ENCODE measurements around the gene EIPR1.

The EIPR1 gene

GRCh38 chr2:3174626-3175567 lies 202.7 kb downstream of the EIPR1 start:
- no peak for DNase-seq (ENCODE audit: low spot score)

DNA sequence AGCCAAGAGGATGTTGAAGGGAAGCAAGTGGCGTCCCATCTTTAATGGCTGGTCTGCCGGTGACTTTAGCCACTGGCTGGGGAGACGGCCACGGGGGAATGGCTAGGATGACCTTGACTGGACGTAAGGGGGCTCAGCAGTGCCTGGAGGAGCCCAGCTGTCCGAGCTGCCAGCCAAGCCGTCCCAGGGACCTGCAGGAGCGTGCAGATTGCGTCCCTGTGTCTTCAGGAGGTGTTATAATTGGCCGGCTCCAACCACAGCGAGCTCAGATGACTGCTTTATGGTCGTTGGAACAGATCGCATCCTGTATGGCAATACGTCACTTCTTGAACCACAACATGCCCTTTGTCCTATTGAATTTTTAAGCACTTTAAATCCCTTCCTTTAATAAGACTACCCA lies 204.6 kb downstream of the EIPR1 start:
- DNase-seq (ENCODE audit: low spot score), result no peak

DNA sequence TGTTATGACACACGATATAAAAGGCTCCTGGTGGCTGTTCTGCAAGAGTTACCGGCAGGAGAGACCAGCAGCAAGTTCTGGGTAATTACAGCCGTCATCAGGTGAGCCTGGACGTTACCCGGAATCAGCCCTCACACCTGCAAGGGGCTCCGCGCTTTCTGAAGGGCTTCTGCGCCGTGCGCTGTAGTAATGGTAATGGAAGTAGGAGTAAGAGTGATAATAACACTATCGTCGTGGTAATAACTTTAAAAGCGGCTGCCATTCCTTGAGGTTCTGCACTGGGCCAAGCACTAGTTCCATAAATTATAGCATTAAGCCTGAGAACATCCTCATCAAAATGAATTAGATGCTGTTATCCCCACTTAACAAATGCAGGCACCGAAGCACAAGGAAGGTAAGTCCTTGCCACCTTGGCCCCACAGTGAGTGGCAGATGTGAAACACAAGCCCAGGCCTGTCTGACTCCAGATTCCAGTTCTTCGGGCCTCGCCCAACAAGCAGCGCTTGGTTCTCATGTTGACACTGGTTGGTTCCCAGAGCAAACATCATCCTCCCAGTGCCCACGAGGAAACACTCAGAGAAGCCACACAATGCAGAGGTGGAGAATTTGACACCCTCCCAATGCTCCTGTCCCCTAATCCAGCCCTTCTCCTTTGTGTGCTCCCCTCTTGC lies 205.2 kb downstream of the EIPR1 start:
- no peak for DNase-seq (ENCODE audit: low spot score)

DNA sequence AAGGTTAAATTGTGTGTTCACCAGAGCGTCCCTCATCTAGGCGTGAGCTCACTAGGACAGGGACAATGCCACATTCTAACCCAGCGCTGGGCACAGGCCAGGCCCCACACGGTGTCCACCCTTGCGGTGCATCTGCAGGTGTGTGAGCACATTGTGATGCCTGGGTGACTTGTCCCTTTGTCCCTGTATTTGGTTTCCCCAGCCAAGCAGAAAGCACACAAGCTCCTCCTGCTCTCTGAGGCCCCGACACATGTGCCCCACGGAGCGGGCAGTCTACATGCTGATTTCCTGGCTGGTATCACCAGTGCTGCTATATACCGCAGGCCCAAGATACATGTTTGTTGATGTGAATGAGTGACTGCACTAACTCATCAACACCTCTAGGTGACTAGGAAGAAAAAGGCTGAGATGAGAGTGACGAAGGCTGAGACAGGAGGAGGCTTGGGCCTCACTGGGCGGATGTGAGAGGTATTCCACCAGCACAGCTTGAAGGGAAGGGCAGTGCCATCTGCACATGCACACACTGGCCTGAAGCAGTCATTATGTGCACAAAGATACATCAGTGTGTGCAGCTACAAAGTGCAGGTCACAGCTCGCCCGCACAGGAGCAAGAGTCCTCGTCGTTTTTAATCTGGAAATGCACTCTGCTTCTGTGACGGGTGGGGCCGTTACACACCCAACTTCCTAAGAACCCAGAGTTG lies 205.9 kb downstream of the EIPR1 start:
- DNase-seq (ENCODE audit: low spot score), result no peak

GRCh38 chr2:3170792-3171455 lies 206.7 kb downstream of the EIPR1 start:
- DNase-seq (ENCODE audit: low spot score), result no peak

DNA sequence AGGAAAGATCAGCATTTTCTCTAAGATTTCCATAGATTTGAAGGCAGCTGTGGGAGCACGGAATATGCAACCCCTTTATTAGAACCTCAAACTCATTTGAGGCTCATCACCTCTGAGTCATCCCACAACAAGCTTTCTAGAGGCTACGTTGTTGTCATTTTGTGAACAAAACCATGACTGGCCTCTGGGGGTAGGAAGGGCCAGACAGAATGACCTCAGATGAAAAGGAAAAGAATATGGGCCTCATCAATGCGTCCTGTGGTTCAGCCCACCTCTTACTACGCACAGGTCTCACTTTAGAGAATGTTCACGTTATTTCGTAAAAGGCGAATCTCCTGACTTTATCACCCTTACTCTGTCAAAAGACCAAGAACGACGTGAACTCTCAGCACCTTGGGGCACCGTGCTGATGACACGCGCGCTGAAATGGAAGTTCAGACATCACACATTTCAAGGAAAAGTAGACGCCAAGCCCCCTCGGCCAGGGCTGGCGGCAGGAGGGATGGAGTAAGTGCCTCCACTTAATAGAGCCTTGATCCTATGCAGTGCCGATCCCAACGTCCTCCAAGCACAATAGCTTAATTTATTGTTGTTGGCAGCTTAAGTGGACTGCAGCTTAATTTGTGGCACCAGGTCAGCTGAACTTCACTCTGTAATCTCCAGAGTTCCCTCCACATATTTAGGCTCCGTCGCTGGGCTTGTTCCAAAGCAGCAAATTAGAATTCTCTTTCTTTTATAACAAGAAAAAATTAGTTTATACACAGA lies 208.3 kb downstream of the EIPR1 start:
- DNase-seq (ENCODE audit: low spot score), result no peak

DNA sequence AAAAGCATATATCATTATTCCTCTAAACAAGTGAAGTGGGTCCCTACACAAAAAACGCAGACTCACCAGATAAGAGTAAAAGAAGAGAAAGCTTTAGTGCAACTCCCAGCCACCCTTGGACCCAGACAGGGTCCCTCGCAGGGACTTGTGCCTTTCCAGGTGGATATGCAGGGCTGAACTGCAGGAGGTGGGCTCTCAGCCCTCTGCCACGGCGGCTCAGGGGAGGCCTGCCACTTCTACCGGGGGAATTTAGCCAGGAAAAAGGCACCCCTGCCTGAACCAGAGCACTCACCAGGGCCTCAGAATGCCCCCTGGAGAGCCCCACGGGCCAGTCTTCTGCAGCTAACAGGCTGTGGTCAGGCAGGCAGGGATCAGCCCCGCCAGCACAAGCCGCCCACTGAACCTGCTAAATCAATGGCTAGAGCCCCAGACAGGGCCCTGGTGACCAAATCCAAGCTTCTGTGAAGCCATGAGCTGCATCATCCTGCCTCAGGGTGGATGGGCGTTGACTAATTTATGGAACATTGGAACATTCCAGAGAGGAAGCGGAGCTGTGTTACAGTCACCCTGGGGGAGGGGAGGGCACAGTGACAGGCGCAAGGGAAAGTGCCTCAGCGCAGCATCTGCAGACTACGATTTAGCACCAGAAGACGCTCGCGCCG lies 209.3 kb downstream of the EIPR1 start:
- DNase-seq (ENCODE audit: low spot score), result no peak

DNA sequence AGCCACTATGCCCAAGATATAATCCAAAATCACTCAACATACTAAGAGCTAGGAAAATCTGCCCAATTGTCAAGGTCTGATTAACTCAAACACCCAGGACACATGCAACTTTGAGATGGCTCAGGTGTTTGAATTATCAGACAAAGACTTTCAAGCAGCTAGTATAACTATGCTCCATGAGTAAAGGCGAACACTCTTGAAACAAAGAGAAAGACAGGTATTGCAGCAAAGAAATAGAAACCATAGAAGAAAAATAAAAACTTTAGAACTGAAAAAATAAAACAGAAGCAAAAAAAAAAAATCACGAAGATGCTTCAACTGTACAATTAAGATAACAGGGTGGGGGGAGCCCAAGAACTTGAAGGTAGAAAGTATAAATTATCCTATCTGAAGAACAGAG lies 214.2 kb downstream of the EIPR1 start:
- DNase-seq (ENCODE audit: low spot score), result no peak

DNA sequence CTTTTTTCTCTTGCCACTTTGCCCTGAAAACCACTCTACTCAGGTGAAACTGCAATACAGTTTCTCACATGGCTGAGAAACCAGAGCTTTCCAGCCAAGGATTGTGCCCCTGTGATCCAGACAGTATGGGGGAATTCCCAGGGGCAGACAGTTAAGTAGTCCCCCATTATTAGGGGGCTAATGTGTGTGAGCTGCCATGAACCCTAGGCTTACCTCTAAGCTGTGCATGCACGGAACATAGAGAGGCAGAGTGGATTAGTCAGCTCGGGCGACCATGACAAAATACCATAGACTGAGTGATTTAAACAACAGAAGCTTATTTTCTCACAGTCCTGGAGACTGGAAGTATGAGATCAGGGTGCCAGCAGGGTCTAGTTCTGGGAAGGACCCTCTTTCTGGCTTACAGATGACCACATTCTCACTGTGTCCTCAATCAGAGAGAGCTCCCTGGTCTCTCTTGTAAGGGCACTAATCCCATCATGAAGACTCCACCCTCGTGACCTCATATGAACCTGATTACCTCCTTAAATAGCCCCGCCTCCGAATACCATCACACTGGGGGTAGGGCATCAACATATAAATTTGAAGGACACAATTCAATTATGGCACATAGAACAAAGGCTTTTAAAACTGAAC lies 215.1 kb downstream of the EIPR1 start:
- no peak for DNase-seq (ENCODE audit: low spot score)

- DNase-seq (ENCODE audit: low spot score), result no peak
These were observed 216.8 kb downstream of the EIPR1 start for GRCh38 chr2:3160751-3161330.

DNA sequence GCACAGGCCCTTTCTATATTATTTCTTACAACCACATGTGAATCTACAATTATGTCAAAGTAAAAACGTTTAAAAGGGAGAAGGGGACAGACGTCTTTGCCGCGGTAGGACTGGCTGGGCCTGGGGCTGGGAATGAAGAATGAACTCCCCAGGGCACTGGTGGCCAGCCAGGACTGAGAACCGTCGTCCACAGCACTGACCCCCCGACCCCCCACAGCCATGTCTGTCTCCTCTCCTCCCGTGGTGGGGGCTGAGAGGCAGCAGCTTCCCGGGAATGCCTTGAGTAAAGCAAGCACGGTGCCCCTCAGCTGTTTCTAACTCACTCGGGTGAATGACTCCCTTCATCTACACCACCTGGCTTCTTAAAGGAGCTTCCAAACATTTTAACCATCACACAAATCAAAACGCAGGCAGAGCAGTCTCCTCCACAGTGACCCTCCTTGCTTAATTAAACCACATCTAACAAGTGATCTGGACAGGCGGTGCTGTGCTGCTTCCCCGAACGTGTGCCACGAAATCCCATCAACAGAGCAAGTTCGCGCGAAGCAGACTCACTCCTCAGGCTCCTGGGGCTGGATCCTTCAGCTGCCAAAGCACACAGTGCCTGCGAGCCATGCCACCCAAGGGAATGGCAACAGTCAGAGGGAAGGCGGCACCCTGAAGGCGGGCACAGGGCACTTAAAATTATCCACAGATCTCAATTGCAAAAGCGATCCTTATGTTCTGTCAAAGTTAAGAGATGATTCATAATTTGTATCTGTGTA lies 217.7 kb downstream of the EIPR1 start:
- DNase-seq (ENCODE audit: low spot score), result no peak

GRCh38 chr2:3154700-3155099 lies 222.9 kb downstream of the EIPR1 start:
- DNase-seq (ENCODE audit: low spot score), result no peak

- DNase-seq (ENCODE audit: low spot score), result no peak
These were observed 223.5 kb downstream of the EIPR1 start for GRCh38 chr2:3154146-3154545.

DNA sequence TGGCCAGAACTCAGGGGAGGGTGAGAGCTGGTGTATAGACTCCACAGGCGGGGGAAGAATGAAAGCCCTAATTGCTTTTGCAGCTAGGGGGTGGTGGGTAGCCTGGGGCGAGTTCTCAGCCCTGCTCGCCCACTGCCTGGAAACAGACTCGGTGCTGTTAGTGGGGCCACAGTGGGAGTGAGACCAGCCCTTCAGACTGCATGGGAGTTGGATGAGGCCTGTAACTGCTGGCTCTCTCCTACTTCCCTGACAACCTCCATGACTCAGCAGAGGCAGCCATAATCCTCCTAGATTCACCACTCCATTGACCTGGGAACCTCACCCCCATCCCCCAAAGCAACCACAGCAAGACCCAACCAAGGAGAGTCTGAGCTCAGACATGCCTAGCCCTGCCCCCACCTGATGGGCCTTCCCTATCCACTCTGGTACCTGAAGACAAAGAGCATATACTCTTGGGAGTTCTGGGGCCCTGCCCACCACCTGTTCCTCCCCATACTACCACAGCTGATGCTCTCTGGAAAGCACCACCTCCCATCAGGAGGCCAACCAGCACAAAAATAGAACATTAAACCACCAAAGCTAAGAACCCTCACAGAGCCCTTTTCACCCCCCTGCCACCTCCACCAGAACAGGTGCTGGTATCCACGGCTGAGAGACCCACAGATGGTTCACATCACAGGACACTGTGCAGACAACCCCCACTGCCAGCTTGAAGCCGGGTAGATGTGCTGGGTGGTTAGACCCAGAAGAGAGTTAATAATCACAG lies 226.3 kb downstream of the EIPR1 start:
- no peak for DNase-seq (ENCODE audit: low spot score)

GRCh38 chr2:3149441-3150217 lies 228.0 kb downstream of the EIPR1 start:
- no peak for DNase-seq (ENCODE audit: low spot score)

GRCh38 chr2:3148716-3149115 lies 228.9 kb downstream of the EIPR1 start:
- DNase-seq (ENCODE audit: low spot score), result no peak

- DNase-seq (ENCODE audit: low spot score), result no peak
These were observed 229.7 kb downstream of the EIPR1 start for GRCh38 chr2:3147651-3148530.
